Measurements from ENCODE around the gene FPR3. TPM values are rescaled to one million over a fixed set of nuclear protein-coding genes. Genes with fewer than 3 reads are reported as not detected.
A peak's percentile ranks its signal among the peaks of the same experiment; 100 is the strongest.

Gene FPR3
- total and polyA plus RNA-seq, 9 of the 15 experiments (the other 6 are each of a cell fraction or from before 2014, with no cell fraction given) = 0.08 to 0.51 (median 0.22) TPM; not detected in 1

DNA sequence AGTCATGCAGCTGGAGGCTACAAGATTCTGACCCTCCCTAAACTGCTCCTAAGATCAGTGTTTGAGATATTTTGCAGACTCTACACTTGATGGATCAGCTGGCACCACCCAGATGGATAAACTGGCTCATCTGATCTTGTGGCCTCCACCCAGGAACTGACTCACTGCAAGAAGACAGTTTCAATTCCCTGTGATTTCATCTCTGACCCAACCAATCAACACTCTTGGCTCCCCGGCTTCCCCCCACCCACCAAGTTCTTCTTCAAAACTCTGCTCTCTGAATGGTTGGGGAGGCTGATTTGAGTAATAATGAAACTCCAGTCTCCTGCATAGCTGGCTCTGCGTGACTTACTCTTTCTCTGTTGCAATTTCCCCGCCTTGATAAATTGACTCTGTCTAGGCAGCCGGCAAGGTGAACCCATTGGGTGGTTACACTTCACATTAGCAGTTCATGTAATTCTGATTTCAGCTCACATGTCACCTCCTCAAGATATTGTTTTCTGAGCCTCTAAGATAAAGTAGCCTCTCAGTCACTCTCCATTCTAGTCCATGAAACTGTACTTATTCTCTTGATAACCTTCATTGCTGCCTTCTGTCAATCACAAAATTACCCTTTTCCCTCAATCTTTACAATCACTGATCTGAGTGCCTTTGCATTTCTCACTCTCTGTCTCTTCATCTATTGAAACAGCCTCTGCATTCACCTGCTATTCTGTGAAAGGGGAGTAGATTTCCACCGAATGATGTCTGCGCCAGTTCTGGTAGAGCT is 9.9 kb upstream of the FPR3 start (continued):
- TF ChIP-seq, protein P1, sequence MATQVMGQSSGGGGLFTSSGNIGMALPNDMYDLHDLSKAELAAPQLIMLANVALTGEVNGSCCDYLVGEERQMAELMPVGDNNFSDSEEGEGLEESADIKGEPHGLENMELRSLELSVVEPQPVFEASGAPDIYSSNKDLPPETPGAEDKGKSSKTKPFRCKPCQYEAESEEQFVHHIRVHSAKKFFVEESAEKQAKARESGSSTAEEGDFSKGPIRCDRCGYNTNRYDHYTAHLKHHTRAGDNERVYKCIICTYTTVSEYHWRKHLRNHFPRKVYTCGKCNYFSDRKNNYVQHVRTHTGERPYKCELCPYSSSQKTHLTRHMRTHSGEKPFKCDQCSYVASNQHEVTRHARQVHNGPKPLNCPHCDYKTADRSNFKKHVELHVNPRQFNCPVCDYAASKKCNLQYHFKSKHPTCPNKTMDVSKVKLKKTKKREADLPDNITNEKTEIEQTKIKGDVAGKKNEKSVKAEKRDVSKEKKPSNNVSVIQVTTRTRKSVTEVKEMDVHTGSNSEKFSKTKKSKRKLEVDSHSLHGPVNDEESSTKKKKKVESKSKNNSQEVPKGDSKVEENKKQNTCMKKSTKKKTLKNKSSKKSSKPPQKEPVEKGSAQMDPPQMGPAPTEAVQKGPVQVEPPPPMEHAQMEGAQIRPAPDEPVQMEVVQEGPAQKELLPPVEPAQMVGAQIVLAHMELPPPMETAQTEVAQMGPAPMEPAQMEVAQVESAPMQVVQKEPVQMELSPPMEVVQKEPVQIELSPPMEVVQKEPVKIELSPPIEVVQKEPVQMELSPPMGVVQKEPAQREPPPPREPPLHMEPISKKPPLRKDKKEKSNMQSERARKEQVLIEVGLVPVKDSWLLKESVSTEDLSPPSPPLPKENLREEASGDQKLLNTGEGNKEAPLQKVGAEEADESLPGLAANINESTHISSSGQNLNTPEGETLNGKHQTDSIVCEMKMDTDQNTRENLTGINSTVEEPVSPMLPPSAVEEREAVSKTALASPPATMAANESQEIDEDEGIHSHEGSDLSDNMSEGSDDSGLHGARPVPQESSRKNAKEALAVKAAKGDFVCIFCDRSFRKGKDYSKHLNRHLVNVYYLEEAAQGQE (IDR thresholded peaks at IDR 0.05; ENCODE audit: borderline replicate concordance) = no peak
- TF ChIP-seq, protein P1 (CRISPR knock-in tag; IDR thresholded peaks at IDR 0.05; ENCODE audit: low read depth) = no peak
- TF ChIP-seq PYGO2 (tag; IDR thresholded peaks at IDR 0.05) (no peak), GABPA (tag; conservative IDR thresholded peaks at IDR 0.05; ENCODE audit: low read depth) (peak; percentile 13; the same call in 1 of the 2 replicates), ZNF263 (CRISPR knock-in tag; IDR thresholded peaks at IDR 0.05; ENCODE audit: borderline replicate concordance) (no peak), PHB2 (IDR thresholded peaks at IDR 0.05; ENCODE audit: low read depth) (no peak), NR1H2 (CRISPR knock-in tag; IDR thresholded peaks at IDR 0.05) (no peak), PTRF (tag; IDR thresholded peaks at IDR 0.05) (no peak), KAT8 (IDR thresholded peaks at IDR 0.05; ENCODE audit: low read depth) (no peak), CEBPG (CRISPR knock-in tag; IDR thresholded peaks at IDR 0.05) (no peak), CEBPG (tag; conservative IDR thresholded peaks at IDR 0.05 in 1 of 2, IDR thresholded peaks at IDR 0.05 in 1 of 2) (peak; percentile 70 to 87), EHMT2 (IDR thresholded peaks at IDR 0.05) (no peak), ZNF347 (CRISPR knock-in tag; IDR thresholded peaks at IDR 0.05; ENCODE audit: low read depth) (no peak), ETV5 (CRISPR knock-in tag; IDR thresholded peaks at IDR 0.05; ENCODE audit: low read depth) (no peak; the same call in 1 of the 2 replicates), HDAC3 (IDR thresholded peaks at IDR 0.05; ENCODE audit: borderline replicate concordance, partially characterized antibody) (peak; percentile 9), CBFA2T3 (IDR thresholded peaks at IDR 0.05) (peak; percentile 60)
- TF ChIP-seq, protein P2, sequence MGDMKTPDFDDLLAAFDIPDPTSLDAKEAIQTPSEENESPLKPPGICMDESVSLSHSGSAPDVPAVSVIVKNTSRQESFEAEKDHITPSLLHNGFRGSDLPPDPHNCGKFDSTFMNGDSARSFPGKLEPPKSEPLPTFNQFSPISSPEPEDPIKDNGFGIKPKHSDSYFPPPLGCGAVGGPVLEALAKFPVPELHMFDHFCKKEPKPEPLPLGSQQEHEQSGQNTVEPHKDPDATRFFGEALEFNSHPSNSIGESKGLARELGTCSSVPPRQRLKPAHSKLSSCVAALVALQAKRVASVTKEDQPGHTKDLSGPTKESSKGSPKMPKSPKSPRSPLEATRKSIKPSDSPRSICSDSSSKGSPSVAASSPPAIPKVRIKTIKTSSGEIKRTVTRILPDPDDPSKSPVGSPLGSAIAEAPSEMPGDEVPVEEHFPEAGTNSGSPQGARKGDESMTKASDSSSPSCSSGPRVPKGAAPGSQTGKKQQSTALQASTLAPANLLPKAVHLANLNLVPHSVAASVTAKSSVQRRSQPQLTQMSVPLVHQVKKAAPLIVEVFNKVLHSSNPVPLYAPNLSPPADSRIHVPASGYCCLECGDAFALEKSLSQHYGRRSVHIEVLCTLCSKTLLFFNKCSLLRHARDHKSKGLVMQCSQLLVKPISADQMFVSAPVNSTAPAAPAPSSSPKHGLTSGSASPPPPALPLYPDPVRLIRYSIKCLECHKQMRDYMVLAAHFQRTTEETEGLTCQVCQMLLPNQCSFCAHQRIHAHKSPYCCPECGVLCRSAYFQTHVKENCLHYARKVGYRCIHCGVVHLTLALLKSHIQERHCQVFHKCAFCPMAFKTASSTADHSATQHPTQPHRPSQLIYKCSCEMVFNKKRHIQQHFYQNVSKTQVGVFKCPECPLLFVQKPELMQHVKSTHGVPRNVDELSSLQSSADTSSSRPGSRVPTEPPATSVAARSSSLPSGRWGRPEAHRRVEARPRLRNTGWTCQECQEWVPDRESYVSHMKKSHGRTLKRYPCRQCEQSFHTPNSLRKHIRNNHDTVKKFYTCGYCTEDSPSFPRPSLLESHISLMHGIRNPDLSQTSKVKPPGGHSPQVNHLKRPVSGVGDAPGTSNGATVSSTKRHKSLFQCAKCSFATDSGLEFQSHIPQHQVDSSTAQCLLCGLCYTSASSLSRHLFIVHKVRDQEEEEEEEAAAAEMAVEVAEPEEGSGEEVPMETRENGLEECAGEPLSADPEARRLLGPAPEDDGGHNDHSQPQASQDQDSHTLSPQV (IDR thresholded peaks at IDR 0.05) = no peak
